T-helper 1 cell (primary cell): ENCODE measurements around the gene GAB2.
"Not testable (repeated sequence)": the region's sequence is repeated elsewhere in the genome, so short reads cannot be mapped to it uniquely, and the experiment has no call there.

ENCODE experiments used
- DNase-seq, 5 donors: peaks; one replicate each; pipeline ENCODE4 v3.0.0-alpha.2; 2012 to 2020

The GAB2 gene

GRCh38 chr11:78244080-78244479 is 173.5 kb downstream of the GAB2 start:
- DNase-seq, result no peak

- no peak for DNase-seq
Measured at GRCh38 chr11:78241475-78241874, 176.1 kb downstream of the GAB2 start.

GRCh38 chr11:78239781-78240180 is 177.8 kb downstream of the GAB2 start:
- no peak for DNase-seq

- DNase-seq, result no peak
Measured at GRCh38 chr11:78237293-78238046, 180.2 kb downstream of the GAB2 start.

GRCh38 chr11:78234006-78234405 is 183.6 kb downstream of the GAB2 start:
- no peak for DNase-seq

- DNase-seq, result not testable (repeated sequence)
Measured at GRCh38 chr11:78233046-78233445, 184.6 kb downstream of the GAB2 start.

- no peak for DNase-seq
Measured at GRCh38 chr11:78231962-78232501, 185.6 kb downstream of the GAB2 start.

GRCh38 chr11:78230161-78230877 is 187.3 kb downstream of the GAB2 start:
- DNase-seq, result no peak

- no peak for DNase-seq
Measured at GRCh38 chr11:78229106-78229505, 188.5 kb downstream of the GAB2 start.

GRCh38 chr11:78228467-78228866 is 189.2 kb downstream of the GAB2 start:
- peak in 1 of 5 donors; percentile 59 for DNase-seq

GRCh38 chr11:78227921-78228320 is 189.7 kb downstream of the GAB2 start:
- DNase-seq, result no peak

- peak in 1 of 5 donors; percentile 58 for DNase-seq
Measured at GRCh38 chr11:78226684-78227680, 190.6 kb downstream of the GAB2 start.

- DNase-seq, result no peak
Measured at GRCh38 chr11:78224906-78225420, 192.7 kb downstream of the GAB2 start.

GRCh38 chr11:78224506-78224905 is 193.1 kb downstream of the GAB2 start:
- no peak for DNase-seq

GRCh38 chr11:78223320-78223954 is 194.2 kb downstream of the GAB2 start:
- no peak for DNase-seq

- DNase-seq, result not testable (repeated sequence)
Measured at GRCh38 chr11:78222726-78223125, 194.9 kb downstream of the GAB2 start.

GRCh38 chr11:78221396-78222315 is 196.0 kb downstream of the GAB2 start:
- DNase-seq, result no peak

- no peak for DNase-seq
Measured at GRCh38 chr11:78220218-78221157, 197.1 kb downstream of the GAB2 start.

GRCh38 chr11:78219493-78220217 is 198.0 kb downstream of the GAB2 start:
- DNase-seq, result no peak
